K562 (cell line): Measurements from ENCODE around the gene CATSPER3. TPM values are rescaled to one million over a fixed set of nuclear protein-coding genes. Genes with fewer than 3 reads are reported as not detected.
A peak's percentile ranks its signal among the peaks of the same experiment; 100 is the strongest.

Experiments
- ATAC-seq: fragments of 200-7000 bp; cut with Tn5 transposase; 3 replicates; pipeline ENCODE4 v1.9.1; 2020; ENCODE audit warnings: moderate library complexity
- BruUV-seq: library from RNA; stranded (reverse); fragments of 400-500 nt; replicated peaks from 2 replicates; lab custom pipeline; 2021; lab: Mats Ljungman, UMichigan
- CTCF ChIA-PET: fragments of 300-600 bp; formaldehyde crosslinking; extraction: SDS; loops from one replicate; lab custom pipeline; 2021; ENCODE audit warnings: low intra/inter-chr PET ratio; lab: Yijun Ruan, JAX
- POLR2A ChIA-PET: fragments of 300-600, 350-650 bp; sonication (Branson Sonifier 250); formaldehyde crosslinking; extraction: SDS; loops from one replicate; lab custom pipeline; 2021; ENCODE audit warnings: antibody characterized with exemption, inconsistent platforms; lab: Yijun Ruan, JAX
- DNase-seq, 4 experiments: peaks; one replicate each; pipeline versions ENCODE4 v3.0.0 to v3.0.0-alpha.2; 2011 to 2018; ENCODE audit warnings: low spot score in 3 of 4, mixed read lengths in 3 of 4; ENCODE audit errors: extremely low read depth in 1 of 4
- FAIRE-seq: peaks from 2 replicates; lab custom pipeline; 2011; peaks lifted over from hg19 to GRCh38; lab: Jason Lieb, UNC
- H2AFZ ChIP-seq: 2 replicates; pipeline ENCODE4 v1.6.0; 2011; ENCODE audit warnings: low read depth, low read length, control low read depth, inconsistent platforms
- H3K27ac ChIP-seq: fragments of 200-600 bp; 3 replicates; pipeline ENCODE4 v1.8.0; 2011; ENCODE audit warnings: low read depth, mild to moderate bottlenecking, control low read depth, inconsistent platforms, low read length, moderate library complexity, mixed read lengths; ENCODE audit errors: extremely low read depth
- H3K27me3 ChIP-seq, 2 experiments: fragments of 300-600 bp in 1 of 2; 2 replicates in 1 of 2; 3 replicates in 1 of 2; pipeline versions ENCODE4 v1.6.0 to v1.8.0; 2011; ENCODE audit warnings: inconsistent platforms in 2 of 2, low read length in 2 of 2, mild to moderate bottlenecking in 1 of 2, mixed read lengths in 1 of 2, moderate library complexity in 1 of 2; ENCODE audit not compliant: control insufficient read depth in 2 of 2, insufficient read depth in 2 of 2
- H3K36me3 ChIP-seq: fragments of 300-600 bp; 3 replicates; pipeline ENCODE4 v1.8.0; 2011; ENCODE audit warnings: mild to moderate bottlenecking, low read length, inconsistent platforms; ENCODE audit not compliant: control insufficient read depth, insufficient read depth
- H3K4me1 ChIP-seq, 2 experiments: fragments of 200-600 bp in 1 of 2; replicated peaks in 1 of 2; 2 replicates in 1 of 2; 3 replicates in 1 of 2; pipeline versions ENCODE4 v1.5.1 to v1.8.0; 2011; ENCODE audit warnings: inconsistent platforms in 2 of 2, low read length in 2 of 2, mild to moderate bottlenecking in 1 of 2, mixed read lengths in 1 of 2, moderate library complexity in 1 of 2; ENCODE audit not compliant: control insufficient read depth in 2 of 2, insufficient read depth in 2 of 2
- H3K4me2 ChIP-seq: 2 replicates; pipeline ENCODE4 v1.6.1; 2011; ENCODE audit warnings: low read length, control low read depth, inconsistent platforms, mixed read lengths; ENCODE audit not compliant: insufficient read depth
- H3K4me3 ChIP-seq: fragments of 200-600 bp; sonication (generic), shearing (Covaris generic); 2 replicates; pipeline ENCODE4 v1.5.1; 2016; ENCODE audit warnings: control low read depth, inconsistent platforms
- H3K79me2 ChIP-seq: fragments of 200-600 bp; 3 replicates; pipeline ENCODE4 v1.8.0; 2011; ENCODE audit warnings: low read length, inconsistent platforms; ENCODE audit not compliant: control insufficient read depth, insufficient read depth
- H3K9ac ChIP-seq, 2 experiments: 2 replicates each; pipeline versions ENCODE4 v1.6.0 to v1.6.1; 2011; ENCODE audit warnings: low read depth in 2 of 2, low read length in 2 of 2, control low read depth in 1 of 2, inconsistent platforms in 1 of 2, mild to moderate bottlenecking in 1 of 2, mixed read lengths in 1 of 2; ENCODE audit not compliant: insufficient read depth in 1 of 2
- H3K9me1 ChIP-seq: one replicate; pipeline ENCODE4 v1.6.0; 2011; ENCODE audit warnings: inconsistent platforms, mild to moderate bottlenecking, low read length, moderate library complexity; ENCODE audit not compliant: control insufficient read depth, insufficient read depth
- H3K9me3 ChIP-seq: replicated peaks from 2 replicates; pipeline ENCODE4 v1.5.1; 2011; ENCODE audit warnings: low read depth, low read length, inconsistent platforms; ENCODE audit not compliant: control insufficient read depth, insufficient read depth
- H4K20me1 ChIP-seq: replicated peaks from 2 replicates; pipeline ENCODE4 v1.6.1; 2011; ENCODE audit warnings: low read length, inconsistent platforms, mixed read lengths; ENCODE audit not compliant: control insufficient read depth, insufficient read depth
- CBFA2T3 ChIP-seq: fragments of 450-650 bp; IDR thresholded peaks from 2 replicates; pipeline ENCODE4 v1.6.1; 2017
- EZH2 ChIP-seq: IDR thresholded peaks from 2 replicates; pipeline ENCODE4 v1.6.1; 2012; ENCODE audit warnings: low read depth, mild to moderate bottlenecking, inconsistent platforms, low read length, borderline replicate concordance
- GABPB2 ChIP-seq: fragments of 250-450 bp; sonication (Bioruptor Pico); conservative IDR thresholded peaks from 2 replicates; pipeline ENCODE4 v1.5.1; 2021; ENCODE audit warnings: mild to moderate bottlenecking
- HNRNPL ChIP-seq: fragments of 200-400 bp; formaldehyde crosslinking; IDR thresholded peaks from 2 replicates; pipeline ENCODE4 v1.6.1; 2017; ENCODE audit warnings: low read depth, mild to moderate bottlenecking, low read length
- ZNF197 ChIP-seq: fragments of 200-800 bp; sonication (Bioruptor generic); IDR thresholded peaks from 2 replicates; pipeline ENCODE4 v1.6.1; 2016; ENCODE audit warnings: low read depth, missing genetic modification characterization, missing compliant biosample characterization
- WGBS: fragments of 100-300 bp; shearing (Covaris generic); methylation state at CpG from one replicate; pipeline ENCODE4 v1.1.6; 2016; ENCODE audit warnings: low coverage, mixed read lengths; ENCODE audit not compliant: insufficient coverage; ENCODE audit errors: missing lambda C conversion rate; 5-methylcytosine and 5-hydroxymethylcytosine counted together
- in situ Hi-C: fragments of 300-500 bp; cut with MboI; formaldehyde crosslinking; loops from 4 replicates; pipeline ENCODE4 v1.15.0; 2018; ENCODE audit warnings: inconsistent platforms, mixed read lengths
- intact Hi-C: fragments of 100-400 bp; cut with micrococcal nuclease; formaldehyde crosslinking; loops from 2 replicates; pipeline ENCODE4 v1.14.2; 2022
- polyA plus RNA-seq, 8 experiments: library from polyadenylated mRNA; depleted of rRNA in 4 of 8; stranded (reverse) in 5 of 8; unstranded in 3 of 8; fragments of >200 nt; fragmentation: Nextera tagmentation in 2 of 8; fragmentation: Illumina TruSeq in 1 of 8; extraction: Ambion mirVana in 2 of 8; extraction: Trizol in 1 of 8; gene quantifications; 2 replicates each; pipeline versions ENCODE4 v1.2.1 to v1.2.3, GENCODE V29; 2011 to 2014; ENCODE audit warnings: inconsistent platforms in 1 of 8, missing spikeins in 1 of 8
- total RNA-seq, 7 experiments: library from RNA; depleted of rRNA in 6 of 7; stranded (reverse); fragments of >200 nt in 6 of 7; fragmentation: Illumina TruSeq in 2 of 7; extraction: Trizol in 2 of 7; gene quantifications; 2 replicates each; pipeline versions ENCODE4 v1.2.1 to v1.2.3, GENCODE V29; 2011 to 2021; ENCODE audit warnings: low replicate concordance in 1 of 7
- TF ChIP-seq, protein P1 (sequence below): fragments of 450-650 bp; IDR thresholded peaks from 2 replicates; pipeline ENCODE4 v1.6.1; 2016; ENCODE audit warnings: mild to moderate bottlenecking
- TF ChIP-seq, protein P2 (sequence below): sonication (generic); formaldehyde crosslinking; IDR thresholded peaks from 2 replicates; pipeline ENCODE4 v1.8.0; 2022; ENCODE audit warnings: missing genetic modification reagents, mild to moderate bottlenecking, moderate library complexity, borderline replicate concordance

CATSPER3 gene
- total and polyA plus RNA-seq, 9 of the 15 experiments (the other 6 are each of a cell fraction or from before 2014, with no cell fraction given) = 0.14 to 1.5 (median 0.49) TPM

DNA sequence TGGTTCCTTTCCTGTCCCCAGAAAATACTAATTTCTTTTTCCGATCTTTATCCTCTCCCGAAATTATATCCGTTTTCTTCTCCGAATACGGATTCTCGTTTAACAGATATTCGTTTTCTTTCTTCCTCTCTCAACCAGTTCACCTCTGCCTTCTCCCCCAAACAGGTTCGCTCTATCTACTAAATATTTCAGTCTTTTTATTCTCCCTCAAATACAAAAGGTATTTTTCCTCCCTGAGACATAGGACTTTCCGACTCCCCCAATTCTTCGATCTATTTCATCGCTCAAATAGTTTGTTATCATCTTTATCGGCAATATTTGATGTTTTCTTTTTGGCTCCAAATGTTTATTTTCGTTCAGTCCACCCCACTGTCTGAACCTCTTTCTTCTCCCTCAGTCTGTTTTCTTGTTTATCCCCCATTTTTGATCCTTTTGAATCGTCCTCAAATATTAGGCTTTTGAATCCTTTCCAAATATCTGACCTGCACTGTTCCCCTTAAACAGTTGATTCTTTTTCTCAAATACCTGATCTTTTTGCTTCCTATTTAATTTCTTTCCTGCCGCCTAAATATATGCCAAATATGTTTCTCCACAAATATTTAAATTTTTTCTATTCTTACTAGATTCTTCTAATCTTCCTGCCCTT, 61.9 kb downstream of the CATSPER3 start:
- H3K36me3 ChIP-seq = peaks cover 53% of the 10 kb centered on the region
- H3K9ac ChIP-seq = no peak overlapping the region
- ChIA-PET POLR2A (interaction anchor here (0.6 kb wide), 1 partner anchor 103 kb away, joined by 3 read pairs; no protein-coding TSS in a partner anchor), CTCF (no interaction called here)
- H4K20me1 ChIP-seq = peaks cover 10% of the 10 kb centered on the region; the same call in 1 of the 2 replicates
- no peaks in the 10 kb centered on the region for H3K27me3 ChIP-seq
- DNase-seq (no peak), ATAC-seq (no peak), FAIRE-seq (no peak)
- H3K79me2 ChIP-seq = peaks cover 70% of the 10 kb centered on the region
- peaks cover 8 to 68% of the 10 kb centered on the region in 2 experiments; a peak in 4 of 5 replicates for H3K4me1 ChIP-seq
- no peak overlapping the region for H3K4me2 ChIP-seq
- no peak overlapping the region for H3K4me3 ChIP-seq
- WGBS = 94% methylated on average over 14 of the region's 15 CpGs
- TF ChIP-seq EZH2 (no peak), CBFA2T3 (no peak), GABPB2 (no peak), HNRNPL (no peak), ZNF197 (CRISPR knock-in tag) (no peak)
- TF ChIP-seq, protein P1, sequence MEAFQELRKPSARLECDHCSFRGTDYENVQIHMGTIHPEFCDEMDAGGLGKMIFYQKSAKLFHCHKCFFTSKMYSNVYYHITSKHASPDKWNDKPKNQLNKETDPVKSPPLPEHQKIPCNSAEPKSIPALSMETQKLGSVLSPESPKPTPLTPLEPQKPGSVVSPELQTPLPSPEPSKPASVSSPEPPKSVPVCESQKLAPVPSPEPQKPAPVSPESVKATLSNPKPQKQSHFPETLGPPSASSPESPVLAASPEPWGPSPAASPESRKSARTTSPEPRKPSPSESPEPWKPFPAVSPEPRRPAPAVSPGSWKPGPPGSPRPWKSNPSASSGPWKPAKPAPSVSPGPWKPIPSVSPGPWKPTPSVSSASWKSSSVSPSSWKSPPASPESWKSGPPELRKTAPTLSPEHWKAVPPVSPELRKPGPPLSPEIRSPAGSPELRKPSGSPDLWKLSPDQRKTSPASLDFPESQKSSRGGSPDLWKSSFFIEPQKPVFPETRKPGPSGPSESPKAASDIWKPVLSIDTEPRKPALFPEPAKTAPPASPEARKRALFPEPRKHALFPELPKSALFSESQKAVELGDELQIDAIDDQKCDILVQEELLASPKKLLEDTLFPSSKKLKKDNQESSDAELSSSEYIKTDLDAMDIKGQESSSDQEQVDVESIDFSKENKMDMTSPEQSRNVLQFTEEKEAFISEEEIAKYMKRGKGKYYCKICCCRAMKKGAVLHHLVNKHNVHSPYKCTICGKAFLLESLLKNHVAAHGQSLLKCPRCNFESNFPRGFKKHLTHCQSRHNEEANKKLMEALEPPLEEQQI = 0 out of 2 replicates have a peak, but pooled peaks have one; percentile 23
- TF ChIP-seq, protein P2, sequence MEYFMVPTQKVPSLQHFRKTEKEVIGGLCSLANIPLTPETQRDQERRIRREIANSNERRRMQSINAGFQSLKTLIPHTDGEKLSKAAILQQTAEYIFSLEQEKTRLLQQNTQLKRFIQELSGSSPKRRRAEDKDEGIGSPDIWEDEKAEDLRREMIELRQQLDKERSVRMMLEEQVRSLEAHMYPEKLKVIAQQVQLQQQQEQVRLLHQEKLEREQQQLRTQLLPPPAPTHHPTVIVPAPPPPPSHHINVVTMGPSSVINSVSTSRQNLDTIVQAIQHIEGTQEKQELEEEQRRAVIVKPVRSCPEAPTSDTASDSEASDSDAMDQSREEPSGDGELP = no peak
- in situ Hi-C loops (no loop called here), intact Hi-C loops (loop anchor here (5.0 kb wide), 2 partner anchors 68 to 163 kb away; no protein-coding TSS in a partner anchor)
- 0 out of 3 replicates have a peak overlapping the region, but pooled peaks have one; percentile 25 for H3K27ac ChIP-seq
- H2AFZ ChIP-seq = no peak overlapping the region
- TSS peak; percentile 18 for BruUV-seq
- no peaks in the 10 kb centered on the region for H3K9me1 ChIP-seq
- H3K9me3 ChIP-seq = no peaks in the 10 kb centered on the region; the same call in 1 of the 2 replicates
